ENCODE measurements around the gene HS3ST2. TPM values are rescaled to one million over a fixed set of nuclear protein-coding genes. Genes with fewer than 3 reads are reported as not detected.

HS3ST2 gene
- total and polyA plus RNA-seq, 2 of the 8 experiments (the other 6 are each of a cell fraction or from before 2014, with no cell fraction given): 1.7 to 3.7 TPM

DNA sequence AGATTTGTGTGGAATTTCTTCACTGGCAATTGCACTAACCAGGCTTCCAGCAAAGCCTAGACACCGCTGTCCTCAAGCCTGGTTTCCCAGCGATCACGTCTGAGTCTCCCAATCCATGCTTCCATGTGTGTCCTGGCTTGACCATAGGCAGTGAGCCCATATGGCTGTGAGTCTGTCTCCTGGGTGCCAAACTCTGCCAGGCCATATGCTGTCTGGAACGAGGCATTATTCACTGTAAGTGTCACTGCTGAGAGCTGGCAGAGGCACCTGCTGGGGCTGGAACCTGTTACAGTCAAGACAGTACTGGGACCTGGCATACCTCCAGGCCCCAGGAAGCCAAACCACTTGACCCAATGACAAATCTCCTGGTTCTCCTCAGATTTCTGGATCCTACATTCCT is 60.4 kb downstream of the HS3ST2 start (continued):
- no peak for TF ChIP-seq EZH2 (IDR thresholded peaks at IDR 0.05; ENCODE audit: low read depth, low read length, severe bottlenecking)
- no peak for TF ChIP-seq POU5F1 (IDR thresholded peaks at IDR 0.05; ENCODE audit: low read depth, low read length)
- no peak for TF ChIP-seq TBP (IDR thresholded peaks at IDR 0.05; ENCODE audit: low read depth, low read length)
- no peak for TF ChIP-seq NANOG (IDR thresholded peaks at IDR 0.05; ENCODE audit: insufficient read depth, low read depth, low read length, poor library complexity, severe bottlenecking)
- no peak for TF ChIP-seq BCL11A (IDR thresholded peaks at IDR 0.05; ENCODE audit: low read depth in 2 of 2, low read length in 2 of 2)
